GDM1 (cell line): ENCODE data around the gene PRKAR1B.

Experiments used
- DNase-seq: peaks from one replicate; lab custom pipeline; 2025; lab: John Stamatoyannopoulos, UW

PRKAR1B gene

GRCh38 chr7:509426-510130 is 217.5 kb downstream of the PRKAR1B start:
- DNase-seq: no peak

GRCh38 chr7:508461-509170 is 218.5 kb downstream of the PRKAR1B start:
- no peak for DNase-seq

GRCh38 chr7:507623-508300 is 219.3 kb downstream of the PRKAR1B start:
- no peak for DNase-seq

- DNase-seq: no peak
Measured at GRCh38 chr7:506921-507622, 220.0 kb downstream of the PRKAR1B start.

GRCh38 chr7:506391-506831 is 220.7 kb downstream of the PRKAR1B start:
- DNase-seq: no peak

- DNase-seq: no peak
Measured at GRCh38 chr7:505171-505570, 221.9 kb downstream of the PRKAR1B start.

GRCh38 chr7:504221-505111 is 222.6 kb downstream of the PRKAR1B start:
- DNase-seq: no peak

- no peak for DNase-seq
Measured at GRCh38 chr7:503575-504111, 223.4 kb downstream of the PRKAR1B start.

- no peak for DNase-seq
Measured at GRCh38 chr7:502296-502695, 224.8 kb downstream of the PRKAR1B start.

- DNase-seq: no peak
Measured at GRCh38 chr7:501526-501925, 225.6 kb downstream of the PRKAR1B start.

GRCh38 chr7:500521-501420 is 226.3 kb downstream of the PRKAR1B start:
- DNase-seq: no peak

GRCh38 chr7:499853-500485 is 227.1 kb downstream of the PRKAR1B start:
- DNase-seq: no peak
